GM18861 (cell line): ENCODE results near the gene ZNF692.
"Not testable (repeated sequence)": the region's sequence is repeated elsewhere in the genome, so short reads cannot be mapped to it uniquely, and the experiment has no call there.

Source experiments
- ATAC-seq: cut with Tn5 transposase; IDR thresholded peaks from one replicate; pipeline ENCODE4 v1.9.1; 2021; ENCODE audit not compliant: unreplicated experiment

The ZNF692 gene

DNA sequence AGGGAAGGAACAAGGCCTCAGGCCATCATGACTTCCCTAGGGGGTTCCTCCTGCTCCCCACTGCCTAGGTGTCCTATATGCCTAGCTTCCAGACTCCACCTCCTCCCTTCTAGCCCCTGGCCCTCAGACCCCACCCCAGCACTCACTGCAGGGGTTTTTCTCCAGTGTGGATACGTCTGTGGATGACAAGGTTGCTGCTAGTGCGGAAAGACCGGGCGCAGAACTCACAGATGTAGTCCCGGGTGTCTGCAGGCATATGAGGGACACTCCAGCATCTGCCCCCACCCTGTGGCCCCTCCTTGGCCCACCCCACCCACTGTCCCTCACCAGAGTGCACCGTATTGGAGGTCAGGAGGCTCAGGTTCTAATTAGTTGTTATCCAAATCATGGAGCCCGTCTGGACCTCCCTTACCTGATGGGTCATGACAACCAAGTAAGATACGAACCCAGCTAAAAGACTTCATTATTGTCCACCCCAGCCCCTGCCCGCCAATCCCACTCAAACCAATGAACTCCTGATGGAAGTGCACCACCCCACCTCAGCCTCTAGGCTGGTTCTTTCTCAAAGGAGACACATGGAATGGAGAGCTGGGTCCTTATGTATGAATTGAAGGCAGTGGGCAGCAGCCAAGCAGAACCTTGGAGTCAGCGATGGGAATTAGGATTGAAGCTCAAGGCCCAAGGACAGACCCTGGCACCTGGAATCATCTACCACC is 8.2 kb downstream of the ZNF692 start:
- no peak for ATAC-seq

DNA sequence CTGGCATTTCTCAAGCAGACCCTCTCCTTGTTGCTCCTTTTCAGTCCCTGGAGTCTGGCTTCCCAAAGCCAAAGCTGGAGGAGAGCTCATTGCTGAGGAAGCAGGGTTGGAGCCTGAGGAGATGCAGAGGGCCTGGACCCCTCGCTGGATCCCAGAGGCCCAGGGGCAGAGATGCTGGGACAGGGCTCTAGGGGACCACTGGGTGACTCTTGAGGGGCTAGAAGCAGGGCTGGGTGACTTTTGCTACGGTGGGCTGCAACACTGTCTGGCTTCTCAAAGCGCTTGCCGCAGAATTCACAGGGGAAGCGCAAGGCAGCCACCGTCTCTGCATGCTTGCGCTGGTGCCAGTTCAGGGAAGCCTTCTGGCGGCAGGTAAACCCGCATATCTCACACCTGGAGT is 8.8 kb downstream of the ZNF692 start:
- no peak for ATAC-seq

DNA sequence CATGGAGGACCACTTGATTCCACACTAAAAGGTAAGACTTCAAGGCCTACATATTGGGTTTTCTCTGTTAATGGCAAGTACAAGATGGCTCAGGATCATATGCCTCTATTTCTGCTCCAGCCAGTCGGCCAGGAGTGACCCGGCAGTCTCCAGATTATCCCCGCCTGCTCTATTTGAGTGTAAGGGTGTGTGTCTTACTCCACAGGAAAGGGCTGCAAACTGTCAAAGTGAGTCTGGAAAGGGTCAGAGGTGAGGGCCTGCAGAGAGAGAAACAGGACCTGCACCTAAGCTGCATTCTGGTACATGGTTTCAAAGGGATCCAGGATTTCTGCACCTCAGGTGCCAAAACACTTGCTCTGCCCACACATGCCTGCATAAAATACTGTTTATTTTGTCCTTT is 9.2 kb downstream of the ZNF692 start:
- ATAC-seq, result no peak

DNA sequence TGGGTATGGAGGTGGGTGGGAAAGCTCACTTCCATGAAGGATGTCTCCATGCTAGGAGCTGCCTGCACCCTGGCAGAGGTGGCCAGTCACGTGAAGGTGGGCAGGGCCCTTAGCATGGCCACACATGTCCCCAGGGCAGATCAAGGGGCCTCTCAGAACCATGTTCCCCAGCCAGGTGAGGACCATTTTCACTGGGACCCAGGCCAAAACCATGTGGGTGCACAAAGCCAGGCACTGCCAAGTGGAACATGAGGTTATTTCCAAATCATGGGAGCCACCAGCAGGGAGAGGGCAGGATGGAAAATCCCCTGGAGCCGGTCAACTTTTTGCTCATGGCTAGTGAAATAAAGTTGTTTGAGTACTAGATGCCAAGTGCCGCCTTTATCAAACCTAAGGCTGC is 9.7 kb downstream of the ZNF692 start:
- ATAC-seq, result no peak

DNA sequence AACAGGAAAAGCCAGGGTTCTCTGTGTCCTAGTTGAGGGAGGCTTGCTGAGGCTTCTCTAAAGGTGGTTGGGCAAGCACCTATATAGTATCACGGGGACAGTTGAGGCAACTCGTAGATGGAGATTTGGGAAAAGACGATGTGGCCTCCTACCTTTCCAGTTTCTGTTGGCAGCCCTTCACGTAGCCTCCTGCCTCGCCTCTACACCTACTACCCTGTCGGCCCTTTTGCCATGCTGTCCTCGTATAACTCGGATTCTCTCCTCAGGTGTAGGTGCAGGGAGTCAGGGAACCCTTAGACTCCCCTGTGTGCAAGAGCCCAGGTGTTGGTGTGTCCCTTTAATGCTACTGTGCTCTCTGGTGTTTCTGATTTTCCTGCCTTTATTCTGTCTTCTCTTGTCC is 10.3 kb downstream of the ZNF692 start:
- ATAC-seq, result no peak

DNA sequence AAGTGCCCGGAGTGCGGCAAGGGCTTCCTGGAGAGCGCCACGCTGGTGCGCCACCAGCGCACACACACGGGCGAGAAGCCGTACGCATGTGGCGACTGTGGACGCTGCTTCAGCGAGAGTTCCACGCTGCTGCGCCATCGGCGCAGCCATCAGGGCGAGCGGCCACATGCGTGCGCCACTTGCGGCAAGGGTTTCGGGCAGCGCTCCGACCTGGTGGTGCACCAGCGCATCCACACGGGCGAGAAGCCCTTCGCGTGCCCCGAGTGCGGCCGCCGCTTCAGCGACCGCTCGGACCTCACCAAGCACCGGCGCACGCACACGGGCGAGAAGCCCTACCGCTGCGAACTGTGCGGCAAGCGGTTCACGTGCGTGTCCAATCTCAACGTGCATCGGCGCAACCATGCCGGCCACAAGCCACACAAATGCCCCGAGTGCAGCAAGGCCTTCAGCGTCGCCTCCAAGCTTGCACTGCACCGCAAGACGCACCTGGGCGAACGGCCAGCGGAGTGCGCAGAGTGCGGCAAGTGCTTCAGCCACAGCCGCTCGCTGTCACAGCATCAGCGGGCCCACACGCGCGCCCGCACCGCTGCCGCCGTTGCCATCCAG is 10.8 kb downstream of the ZNF692 start:
- no peak for ATAC-seq

DNA sequence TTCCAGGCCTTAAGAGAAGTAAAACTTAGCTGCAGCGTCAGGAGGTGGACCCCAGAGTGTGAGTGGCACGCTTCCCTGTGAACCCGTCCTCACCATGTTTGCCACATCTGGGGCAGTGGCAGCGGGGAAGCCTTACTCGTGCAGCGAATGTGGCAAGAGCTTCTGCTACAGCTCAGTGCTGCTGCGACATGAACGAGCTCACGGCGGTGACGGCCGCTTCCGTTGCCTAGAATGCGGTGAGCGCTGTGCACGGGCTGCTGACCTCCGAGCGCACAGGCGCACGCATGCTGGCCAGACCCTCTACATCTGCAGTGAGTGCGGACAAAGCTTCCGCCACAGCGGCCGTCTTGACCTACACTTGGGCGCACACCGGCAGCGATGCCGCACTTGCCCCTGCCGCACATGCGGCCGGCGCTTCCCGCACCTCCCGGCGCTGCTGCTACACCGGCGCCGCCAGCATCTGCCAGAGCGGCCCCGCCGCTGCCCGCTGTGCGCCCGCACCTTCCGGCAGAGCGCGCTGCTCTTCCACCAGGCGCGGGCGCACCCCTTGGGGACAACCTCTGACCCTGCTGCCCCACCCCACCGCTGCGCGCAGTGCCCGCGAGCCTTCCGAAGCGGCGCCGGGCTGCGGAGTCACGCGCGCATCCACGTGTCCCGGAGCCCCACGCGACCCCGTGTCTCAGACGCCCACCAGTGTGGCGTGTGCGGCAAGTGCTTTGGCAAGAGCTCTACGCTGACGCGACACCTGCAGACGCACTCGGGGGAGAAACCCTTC is 11.5 kb downstream of the ZNF692 start:
- no peak for ATAC-seq

DNA sequence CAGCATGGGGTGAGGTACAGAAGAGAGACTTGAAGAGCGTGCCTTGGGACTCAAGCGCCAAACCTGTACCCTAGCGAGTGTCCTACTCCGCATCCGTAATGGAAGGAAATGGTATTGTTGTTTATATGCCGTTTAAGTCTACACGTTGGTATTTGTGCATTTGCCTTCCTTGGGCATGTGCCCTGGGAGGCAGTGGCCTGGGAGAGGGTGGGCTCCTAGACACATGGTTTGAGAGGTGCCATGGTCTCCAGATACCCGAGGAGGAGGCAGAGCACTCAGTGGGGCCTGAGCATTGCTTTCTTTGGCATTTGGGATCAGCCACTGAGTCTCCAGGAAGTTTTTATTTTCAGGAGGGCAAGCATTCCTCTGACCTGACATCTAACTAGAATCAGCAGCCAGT is 14.4 kb downstream of the ZNF692 start:
- no peak for ATAC-seq

DNA sequence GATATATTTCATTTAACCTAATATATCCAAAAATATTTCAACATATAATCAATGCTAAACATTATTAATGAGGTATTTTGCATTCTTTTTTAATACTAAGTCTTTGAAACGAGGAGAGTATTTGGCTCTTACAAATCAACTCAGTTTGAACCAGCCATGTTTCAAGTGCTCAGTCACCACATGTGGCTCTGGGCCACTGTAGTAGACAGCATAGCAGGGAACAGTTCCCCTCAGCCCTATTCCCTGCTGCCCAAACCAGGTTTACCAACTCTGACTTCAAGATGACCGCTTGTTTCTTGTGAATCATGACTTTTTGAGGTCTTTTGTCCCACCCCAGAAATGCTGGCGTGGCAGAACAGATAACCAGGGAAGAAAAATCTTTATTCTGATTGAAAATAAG is 15.2 kb downstream of the ZNF692 start:
- ATAC-seq, result no peak

DNA sequence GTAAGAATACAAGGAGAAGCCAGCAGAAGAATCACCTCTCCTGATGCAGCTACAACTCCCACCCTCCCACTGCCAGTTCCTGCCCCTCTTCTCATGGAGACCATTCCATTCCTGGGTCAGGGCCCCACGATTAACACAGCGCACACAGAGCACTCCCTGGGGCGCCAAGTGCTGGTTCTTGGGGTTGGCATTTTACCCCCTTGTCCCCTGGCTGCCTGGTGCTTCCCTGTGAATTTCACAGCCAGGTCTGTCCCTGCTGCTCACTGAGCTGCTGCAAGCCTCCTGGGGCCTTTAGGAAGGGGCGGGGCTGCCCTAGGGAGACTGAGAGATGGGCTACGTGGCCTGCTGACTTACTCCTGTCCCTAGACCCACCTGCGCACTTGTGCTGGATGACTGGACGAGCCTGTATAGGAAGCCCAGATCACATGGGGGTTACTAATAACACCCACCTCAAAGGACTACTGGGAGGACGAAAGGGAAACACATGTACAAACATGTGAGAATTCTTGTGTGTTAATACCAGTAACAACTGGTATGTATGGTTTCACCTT is 16.0 kb downstream of the ZNF692 start:
- ATAC-seq, result peak; percentile 21

DNA sequence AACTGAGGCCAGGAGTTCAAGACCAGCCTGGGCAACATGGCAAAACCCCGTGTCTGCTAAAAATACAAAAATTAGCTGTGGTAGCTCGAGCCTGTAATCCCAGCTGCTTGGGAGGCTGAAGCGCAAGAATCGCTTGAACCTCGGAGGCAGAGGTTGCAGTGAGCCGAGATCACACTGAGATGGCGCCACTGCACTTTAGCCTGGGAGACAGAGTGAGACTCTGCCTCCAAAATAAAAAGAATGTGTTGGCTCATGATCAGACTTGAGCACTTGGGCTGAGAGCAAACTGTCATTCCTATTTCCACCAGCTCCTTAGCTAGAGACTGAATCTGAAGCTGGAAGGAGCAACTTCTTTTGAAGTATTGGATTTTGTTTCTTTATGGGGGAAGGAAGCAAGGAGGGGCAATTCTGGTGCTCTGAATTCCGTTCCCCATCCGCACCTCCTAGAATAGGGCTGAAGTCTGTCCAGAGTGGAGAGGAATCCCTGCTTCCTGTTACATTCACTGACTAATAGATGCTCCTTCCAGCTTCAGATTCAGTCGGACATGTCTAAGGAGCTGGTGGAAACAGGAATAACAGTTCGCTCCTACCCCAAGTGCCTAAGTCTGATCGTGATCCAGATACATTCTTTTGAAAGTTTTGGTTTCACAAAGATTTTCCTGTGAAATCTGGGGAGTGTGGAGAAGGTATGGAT is 17.0 kb downstream of the ZNF692 start:
- no peak for ATAC-seq

DNA sequence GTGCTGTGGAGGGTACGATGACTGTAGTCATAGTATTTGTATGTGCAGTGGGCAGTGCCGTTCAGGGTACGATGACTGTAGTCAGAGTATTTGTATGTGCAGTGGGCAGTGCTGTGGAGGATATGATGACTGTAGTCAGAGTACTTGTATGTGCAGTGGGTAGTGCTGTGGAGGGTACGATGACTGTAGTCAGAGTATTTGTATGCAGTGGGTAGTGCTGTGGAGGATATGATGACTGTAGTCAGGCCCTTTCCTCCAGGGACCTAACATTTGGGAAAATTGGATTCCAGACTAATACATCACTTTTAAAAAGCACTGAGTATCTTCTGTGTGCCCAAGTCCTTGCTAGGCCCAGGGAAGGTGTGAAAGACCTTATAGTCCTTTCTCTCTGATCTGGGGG is 17.9 kb downstream of the ZNF692 start:
- no peak for ATAC-seq

DNA sequence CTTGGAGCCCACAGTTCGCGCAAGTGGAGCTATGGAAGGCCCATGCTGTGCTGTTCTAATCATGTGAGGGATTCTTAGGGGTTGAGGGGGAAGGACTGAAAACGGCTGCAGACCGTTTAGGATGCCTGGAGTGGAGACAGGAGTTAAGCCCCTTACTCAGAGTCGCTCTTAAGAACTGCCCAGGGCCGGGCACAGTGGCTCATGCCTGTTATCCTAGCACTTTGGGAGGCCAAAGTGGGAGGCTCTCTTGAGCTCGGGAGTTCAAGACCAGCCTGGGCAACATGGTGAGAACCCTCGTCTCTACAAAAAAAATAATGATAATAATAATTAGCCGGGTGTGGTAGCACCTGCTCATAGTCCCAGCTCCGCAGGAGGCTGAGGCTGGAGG is 19.7 kb downstream of the ZNF692 start:
- ATAC-seq, result no peak

DNA sequence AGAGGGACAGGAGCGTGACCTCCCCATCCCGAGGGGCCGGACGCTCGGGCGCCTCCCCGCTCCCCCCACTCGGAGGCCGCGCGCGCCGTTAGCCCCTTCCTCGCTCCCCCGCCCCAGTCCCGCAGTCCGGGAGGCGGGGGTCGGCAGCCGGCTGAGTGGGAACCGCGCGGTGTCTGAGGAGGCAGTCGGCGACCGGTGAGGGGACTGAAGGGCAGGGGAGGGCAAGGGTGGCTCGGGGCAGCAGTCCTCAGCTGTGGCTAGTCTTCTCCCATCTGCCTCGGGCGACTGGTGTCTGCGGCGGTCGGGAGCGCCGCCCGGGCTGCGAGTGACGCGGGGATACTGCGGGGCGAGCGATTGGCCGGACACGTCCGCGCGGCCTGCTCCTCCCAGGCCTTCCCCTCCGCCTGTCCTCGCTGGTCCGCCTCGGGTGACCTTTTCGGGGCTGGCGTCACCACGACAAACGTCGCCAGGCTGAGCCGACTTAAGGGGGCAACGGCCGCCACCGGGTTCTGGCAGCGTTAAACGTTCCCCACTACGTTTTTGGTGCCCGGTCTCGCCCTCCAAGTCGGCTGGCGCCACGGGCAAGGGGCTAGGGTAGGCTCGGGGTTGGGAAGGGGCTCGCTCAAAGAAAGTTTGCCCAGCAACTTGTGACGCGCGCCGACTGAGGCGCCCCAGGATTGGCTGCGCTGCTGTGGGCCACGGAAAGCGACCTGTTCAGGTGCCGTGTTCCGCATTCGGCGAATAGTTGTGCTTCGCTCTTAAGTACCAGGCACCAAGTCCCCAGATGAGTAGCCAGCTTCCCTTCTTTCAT is 20.3 kb downstream of the ZNF692 start:
- peak; percentile 55 for ATAC-seq

DNA sequence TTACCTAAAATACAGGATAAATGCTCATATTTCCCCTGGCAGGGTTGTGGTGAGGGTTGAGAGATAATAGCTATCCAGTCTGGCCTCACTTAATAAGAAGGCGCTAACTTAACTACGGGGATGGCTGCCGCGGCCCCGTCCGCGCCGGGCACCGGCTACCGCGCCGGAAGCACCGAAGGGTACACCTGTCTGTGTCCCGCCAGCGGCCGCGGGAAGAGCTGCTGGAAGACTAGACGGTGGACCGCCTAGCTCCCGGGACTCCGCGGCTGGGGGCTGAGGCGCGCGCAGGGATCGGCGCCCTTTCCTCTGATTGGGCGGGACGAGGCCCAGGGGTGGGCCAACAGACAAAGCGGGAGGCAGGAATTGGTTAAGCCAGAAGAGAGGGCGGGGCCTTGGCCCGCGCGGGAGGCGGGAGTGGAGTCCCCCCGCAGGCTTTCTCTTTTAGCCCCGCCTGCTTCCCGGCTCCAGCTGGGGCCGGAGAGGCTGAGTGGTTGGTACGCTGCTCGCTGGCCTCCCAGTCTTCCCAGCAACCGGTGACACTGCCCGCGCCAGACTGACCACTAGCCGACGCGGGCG is 21.0 kb downstream of the ZNF692 start, which contains the start of gene ZNF672:
TSS of gene ZNF672 (plus strand) at position 444 of the 576 bp plus-strand sequence. CDS start 9,051 bp downstream, outside the sequence.
- ATAC-seq, result peak; percentile 87

DNA sequence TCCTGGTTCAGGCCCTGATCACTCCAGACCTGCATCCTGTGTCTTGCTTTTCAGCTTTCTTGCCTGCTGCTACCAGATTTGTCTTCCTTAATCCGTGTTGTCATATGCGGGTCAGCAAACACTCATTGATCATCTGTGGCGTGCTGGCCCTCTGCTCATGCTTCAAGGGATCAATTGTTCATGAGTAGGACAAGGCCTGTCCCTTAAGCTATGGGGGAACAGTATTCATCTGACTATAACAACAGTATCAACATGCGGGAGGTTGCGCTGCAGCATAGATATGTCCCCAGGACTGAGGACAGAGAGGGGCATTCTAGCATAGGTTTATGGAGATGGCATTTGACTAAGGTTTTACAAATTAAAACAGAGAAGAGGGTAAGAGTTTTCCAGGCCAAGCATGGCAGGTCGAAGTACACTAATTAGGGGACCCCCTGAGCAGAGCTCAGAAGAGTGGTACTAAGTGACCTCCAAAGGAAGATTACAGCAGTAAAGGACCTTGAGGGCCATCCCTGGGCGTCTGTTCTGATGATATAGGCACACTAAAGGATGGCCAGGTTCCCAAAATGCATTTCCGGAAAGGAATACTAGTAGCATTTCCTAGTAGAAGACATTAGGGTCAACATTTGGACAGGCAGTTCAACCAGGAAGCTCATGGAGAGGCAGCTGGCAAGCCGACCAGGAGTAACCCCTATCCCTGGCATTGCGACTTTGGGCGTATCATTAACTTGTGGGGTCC is 21.7 kb downstream of the ZNF692 start:
- ATAC-seq, result no peak

DNA sequence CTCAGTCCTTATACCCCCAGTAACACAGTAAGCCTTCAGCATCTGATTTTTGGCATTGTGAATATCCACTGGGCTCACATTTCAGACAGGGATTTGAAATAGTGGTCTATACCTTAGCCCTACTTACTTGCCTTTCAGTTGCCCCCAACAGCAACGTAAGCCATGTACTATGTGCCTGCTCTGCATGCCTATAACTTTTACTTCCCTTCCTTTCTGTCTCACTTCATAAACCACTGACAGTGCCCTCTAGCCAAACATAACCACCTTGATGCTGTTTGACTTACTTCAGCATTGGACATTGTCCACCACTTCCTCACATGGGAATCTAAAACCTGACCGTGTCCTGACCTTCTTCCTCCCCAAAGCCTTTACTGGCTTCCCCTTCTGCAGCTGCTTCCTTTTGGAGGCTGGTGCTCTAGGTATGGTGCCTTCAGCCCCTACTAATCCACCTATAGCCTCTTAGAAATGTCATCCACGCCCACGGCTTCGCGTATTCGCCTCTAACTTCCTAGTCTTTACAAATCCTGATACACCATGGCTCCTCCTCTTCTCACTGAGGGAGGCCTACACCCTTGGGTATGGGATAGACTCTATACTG is 24.4 kb downstream of the ZNF692 start:
- ATAC-seq, result no peak

DNA sequence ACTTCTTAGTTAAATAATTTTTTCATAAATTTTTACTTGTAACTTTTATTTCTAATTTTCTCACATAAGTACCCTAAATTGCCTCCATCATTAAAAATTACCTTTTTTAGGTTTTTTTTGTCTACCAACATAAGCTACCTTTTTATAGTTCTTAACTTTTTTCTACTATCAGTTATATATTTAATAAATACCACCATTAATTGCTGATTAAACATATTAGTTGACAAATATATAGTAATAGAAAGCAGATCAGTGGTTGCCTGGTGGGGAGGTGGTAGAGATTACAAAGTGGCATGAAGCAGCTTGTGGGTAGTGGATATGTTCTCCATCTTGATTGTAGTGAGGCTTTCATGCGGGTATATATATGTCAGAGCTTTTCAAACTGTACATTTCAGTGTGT is 27.0 kb downstream of the ZNF692 start:
- ATAC-seq, result no peak

DNA sequence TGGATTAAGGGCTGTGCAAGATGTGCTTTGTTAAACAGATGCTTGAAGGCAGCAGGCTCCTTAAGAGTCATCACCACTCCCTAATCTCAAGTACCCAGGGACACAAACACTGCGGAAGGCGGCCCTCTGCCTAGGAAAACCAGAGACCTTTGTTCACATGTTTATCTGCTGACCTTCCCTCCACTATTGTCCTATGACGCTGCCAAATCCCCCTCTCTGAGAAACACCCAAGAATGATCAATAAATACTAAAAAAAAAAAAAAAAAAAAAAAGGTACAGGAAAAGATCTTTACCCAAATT is 28.2 kb downstream of the ZNF692 start:
- not testable (repeated sequence) for ATAC-seq
